Measurements from ENCODE around the gene LEMD2.

- TF ChIP-seq CTCF (IDR thresholded peaks at IDR 0.05 in 8 of 11, conservative IDR thresholded peaks at IDR 0.05 in 3 of 11) (no peak), POLR2A (IDR thresholded peaks at IDR 0.05) (no peak), POLR2AphosphoS5 (IDR thresholded peaks at IDR 0.05) (no peak)
Measured at GRCh38 chr6:33737267-33738026, 51.5 kb downstream of the LEMD2 start.
